Measurements from ENCODE around the gene GTPBP1.

The GTPBP1 gene

DNA sequence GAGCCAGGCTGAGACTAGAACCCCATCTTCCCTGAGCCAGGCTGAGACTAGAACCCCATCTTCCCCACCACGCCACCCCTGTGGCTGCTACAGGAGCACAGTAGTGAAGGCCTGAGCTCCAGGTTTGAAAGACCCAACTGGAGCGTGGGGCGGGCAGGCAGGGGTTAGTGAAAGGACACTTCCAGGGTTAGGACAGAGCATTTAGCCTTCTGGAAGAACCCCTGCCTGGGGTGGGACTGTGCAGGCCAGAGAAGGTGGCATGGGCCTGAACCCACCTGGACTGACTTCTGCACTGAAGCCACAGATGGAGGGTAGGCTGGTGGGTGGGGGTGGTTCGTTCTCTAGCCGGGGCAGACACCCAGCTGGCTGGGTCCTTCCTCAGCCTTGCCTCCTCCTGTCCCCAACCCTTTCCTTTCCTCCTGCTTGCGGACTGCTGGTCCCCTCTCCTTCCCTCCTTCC, 26.0 kb downstream of the GTPBP1 start:
- DNase-seq (ENCODE audit: low read depth): no peak
- TF ChIP-seq CTCF (conservative IDR thresholded peaks at IDR 0.05; ENCODE audit: low read length): no peak
- no peak overlapping the region for H3K4me3 ChIP-seq (ENCODE audit: low read length)

DNA sequence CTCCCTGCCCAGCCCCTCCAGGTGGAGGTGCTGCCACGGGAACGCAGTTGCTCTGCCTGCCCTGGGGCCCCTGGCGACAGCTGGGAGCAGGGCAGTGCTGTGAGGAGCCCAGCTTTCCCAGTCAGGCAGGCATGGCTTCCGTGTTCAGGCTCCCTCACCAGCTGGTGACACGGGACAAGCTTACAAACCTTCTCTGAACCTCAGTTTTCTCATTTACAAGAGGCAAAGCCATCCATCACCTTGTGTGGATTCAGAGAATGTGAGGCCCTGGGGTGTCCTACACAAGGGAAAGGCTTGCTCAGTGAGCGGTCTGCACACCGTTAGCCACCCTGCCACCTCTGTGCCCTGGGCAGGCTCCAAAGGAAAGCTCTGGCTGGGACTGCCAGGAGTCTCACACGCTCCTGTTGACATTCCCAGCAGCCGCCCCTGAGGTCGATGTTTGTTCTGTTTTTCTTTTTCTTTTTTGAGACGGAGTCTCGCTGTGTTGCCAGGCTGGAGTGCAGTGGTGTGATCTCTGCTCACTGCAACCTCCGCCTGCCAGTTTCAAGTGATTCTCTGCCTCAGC, 26.6 kb downstream of the GTPBP1 start:
- no peak for DNase-seq (ENCODE audit: low read depth)

GRCh38 chr22:38733329-38733723, 27.6 kb downstream of the GTPBP1 start:
- TF ChIP-seq CTCF (conservative IDR thresholded peaks at IDR 0.05; ENCODE audit: low read length): peak; percentile 60
- H3K4me3 ChIP-seq (ENCODE audit: low read length): no peak overlapping the region
- DNase-seq (ENCODE audit: low read depth): no peak

More for the DNA sequence above, 26.6 kb downstream of the GTPBP1 start:
- H3K4me3 ChIP-seq (ENCODE audit: low read length): no peak overlapping the region
- no peak for TF ChIP-seq CTCF (conservative IDR thresholded peaks at IDR 0.05; ENCODE audit: low read length)

- DNase-seq (ENCODE audit: low read depth): peak; percentile 23
- TF ChIP-seq CTCF (conservative IDR thresholded peaks at IDR 0.05; ENCODE audit: low read length): no peak
- H3K4me3 ChIP-seq (ENCODE audit: low read length): no peak overlapping the region
Observed at GRCh38 chr22:38733724-38734381, 28.1 kb downstream of the GTPBP1 start.

DNA sequence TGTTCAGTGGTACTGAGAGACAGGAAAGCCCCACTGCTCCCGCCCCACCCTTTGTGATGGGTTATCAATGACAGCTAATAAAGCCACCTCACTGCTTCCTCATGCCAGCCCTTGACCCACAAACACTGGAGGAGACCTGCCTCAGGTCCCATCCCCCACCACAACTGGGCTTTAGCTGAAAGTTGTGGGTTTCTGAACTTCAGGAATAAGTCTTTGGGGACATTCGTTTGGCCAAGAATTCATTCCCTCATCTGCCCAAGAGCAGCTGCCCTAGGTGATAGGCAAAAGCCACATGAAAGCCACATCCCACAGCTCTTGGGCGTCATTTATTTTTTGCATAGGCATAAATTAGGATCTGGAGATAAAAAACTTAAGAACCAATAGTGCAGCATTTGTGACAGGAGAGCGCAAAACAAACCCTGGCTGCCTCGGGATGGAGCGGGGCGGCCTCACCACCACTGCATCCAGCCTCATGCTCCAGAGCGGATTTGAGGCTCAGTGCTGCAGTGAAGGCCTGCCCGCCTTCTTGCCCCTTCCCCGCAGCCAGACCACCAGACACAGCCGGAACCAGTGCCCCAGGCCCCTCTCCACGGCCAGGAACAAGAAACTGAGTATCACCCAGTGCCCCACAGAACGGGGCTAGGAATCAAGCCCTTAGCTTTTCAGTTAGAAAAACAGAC, 28.8 kb downstream of the GTPBP1 start:
- DNase-seq (ENCODE audit: low read depth): no peak
- no peak for TF ChIP-seq CTCF (conservative IDR thresholded peaks at IDR 0.05; ENCODE audit: low read length)
- H3K4me3 ChIP-seq (ENCODE audit: low read length): no peak overlapping the region

GRCh38 chr22:38735126-38735464, 29.4 kb downstream of the GTPBP1 start:
- DNase-seq (ENCODE audit: low read depth): no peak
- no peak overlapping the region for H3K4me3 ChIP-seq (ENCODE audit: low read length)
- TF ChIP-seq CTCF (conservative IDR thresholded peaks at IDR 0.05; ENCODE audit: low read length): no peak

Measured in AG10803 (cell line).